Gastroesophageal sphincter (tissue), 4 donors: ENCODE measurements around the gene KCNMB2. TPM values are rescaled to one million over a fixed set of nuclear protein-coding genes. Genes with fewer than 3 reads are reported as not detected.
"Not testable (repeated sequence)": the region's sequence is repeated elsewhere in the genome, so short reads cannot be mapped to it uniquely, and the experiment has no call there.

Experiments
- ATAC-seq: fragments of 150-250 bp; one replicate; pipeline ENCODE4 v1.9.1; 2016; ENCODE audit warnings: mild to moderate bottlenecking, moderate library complexity
- H3K27ac ChIP-seq, 4 donors: fragments of 200-600 bp; sonication (generic) in 3 of 4; 1 replicate in 3 of 4; 2 replicates in 1 of 4; pipeline ENCODE4 v1.5.1; 2016 to 2019
- H3K27me3 ChIP-seq: fragments of 200-600 bp; sonication (generic); one replicate; pipeline ENCODE4 v1.5.1; 2019
- H3K36me3 ChIP-seq, 2 donors: fragments of 200-600 bp; sonication (generic); one replicate each; pipeline ENCODE4 v1.5.1; 2019; ENCODE audit warnings: control low read depth in 1 of 2
- H3K4me1 ChIP-seq, 3 donors: fragments of 200-600 bp; sonication (generic); 1 replicate in 2 of 3; 2 replicates in 1 of 3; pipeline ENCODE4 v1.5.1; 2016 to 2019; ENCODE audit warnings: control low read depth in 2 of 3
- H3K4me3 ChIP-seq, 2 donors: fragments of 200-600 bp; sonication (generic); one replicate each; pipeline ENCODE4 v1.5.1; 2019; ENCODE audit warnings: mild to moderate bottlenecking in 1 of 2, moderate library complexity in 1 of 2
- H3K9me3 ChIP-seq, 3 donors: fragments of 200-600 bp; sonication (generic); one replicate each; pipeline ENCODE4 v1.5.1; 2017 to 2019; ENCODE audit warnings: control low read depth in 2 of 3
- EP300 ChIP-seq: sonication (generic); formaldehyde crosslinking; IDR thresholded peaks from one replicate; pipeline ENCODE4 v1.6.1; 2017; ENCODE audit warnings: antibody characterized with exemption, mild to moderate bottlenecking
- POLR2A ChIP-seq, 2 donors: fragments of 450-650 bp; IDR thresholded peaks; one replicate each; pipeline ENCODE4 v1.6.1; 2017; ENCODE audit warnings: antibody characterized with exemption in 2 of 2, mild to moderate bottlenecking in 2 of 2, moderate library complexity in 1 of 2
- POLR2AphosphoS5 ChIP-seq: sonication (generic); formaldehyde crosslinking; IDR thresholded peaks from one replicate; pipeline ENCODE4 v1.6.1; 2017; ENCODE audit warnings: antibody characterized with exemption
- WGBS, 2 donors: methylation state at CpG; one replicate each; pipeline ENCODE4 v1.1.5; 2018; ENCODE audit warnings: low coverage in 1 of 2; 5-methylcytosine and 5-hydroxymethylcytosine counted together
- total RNA-seq, 4 donors: library from RNA; depleted of rRNA; stranded (reverse); fragments of >200 nt; gene quantifications; one replicate each; pipeline ENCODE4 v1.1.0, GENCODE V29; 2016
- TF ChIP-seq, protein P1 (sequence below), 4 experiments: fragments of 200-600 bp in 2 of 4; fragments of 450-650 bp in 2 of 4; sonication (generic) in 1 of 4; IDR thresholded peaks; one replicate each; pipeline ENCODE4 v1.5.1; 2017 to 2019; ENCODE audit warnings: antibody characterized with exemption in 4 of 4, mild to moderate bottlenecking in 2 of 4, moderate library complexity in 2 of 4

The KCNMB2 gene
- total RNA-seq, 4 donors from 2014 or later: 1.3 TPM; not detected in 3

DNA sequence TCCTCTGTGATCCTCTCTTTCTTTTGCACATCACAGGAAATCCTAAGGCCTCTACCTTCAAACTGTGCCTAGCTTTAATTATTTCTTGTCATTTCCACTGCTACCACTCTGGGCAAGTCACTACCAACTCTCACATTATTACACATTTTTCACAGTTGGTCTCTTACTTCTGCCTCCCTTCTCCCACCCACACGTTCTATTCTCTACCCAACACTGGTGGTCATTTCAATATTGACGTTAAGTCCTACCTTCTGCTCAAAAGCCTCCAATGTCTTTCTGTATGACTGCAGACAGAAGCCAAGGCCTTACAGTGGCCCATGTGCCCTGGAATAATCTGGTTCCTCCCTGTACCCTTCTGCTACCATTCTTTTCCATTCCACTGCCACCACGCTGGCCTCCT is 3.9 kb downstream of the KCNMB2 start:
- Histone ChIP-seq H3K27ac (no peak overlapping the region), H3K27me3 (no peaks in the 10 kb centered on the region), H3K4me1 (peaks cover 0 to 8% (median 0%) of the 10 kb centered on the region in 3 donors), H3K36me3 (no peaks in the 10 kb centered on the region), H3K4me3 (no peak overlapping the region), H3K9me3 (no peaks in the 10 kb centered on the region)
- 97 to 100% methylated on average over 2 to 3 of the region's 3 CpGs for WGBS, 2 donors
- no peak for ATAC-seq
- TF ChIP-seq POLR2A (IDR thresholded peaks at IDR 0.05) (no peak), POLR2AphosphoS5 (no peak), EP300 (no peak)
- TF ChIP-seq, protein P1, sequence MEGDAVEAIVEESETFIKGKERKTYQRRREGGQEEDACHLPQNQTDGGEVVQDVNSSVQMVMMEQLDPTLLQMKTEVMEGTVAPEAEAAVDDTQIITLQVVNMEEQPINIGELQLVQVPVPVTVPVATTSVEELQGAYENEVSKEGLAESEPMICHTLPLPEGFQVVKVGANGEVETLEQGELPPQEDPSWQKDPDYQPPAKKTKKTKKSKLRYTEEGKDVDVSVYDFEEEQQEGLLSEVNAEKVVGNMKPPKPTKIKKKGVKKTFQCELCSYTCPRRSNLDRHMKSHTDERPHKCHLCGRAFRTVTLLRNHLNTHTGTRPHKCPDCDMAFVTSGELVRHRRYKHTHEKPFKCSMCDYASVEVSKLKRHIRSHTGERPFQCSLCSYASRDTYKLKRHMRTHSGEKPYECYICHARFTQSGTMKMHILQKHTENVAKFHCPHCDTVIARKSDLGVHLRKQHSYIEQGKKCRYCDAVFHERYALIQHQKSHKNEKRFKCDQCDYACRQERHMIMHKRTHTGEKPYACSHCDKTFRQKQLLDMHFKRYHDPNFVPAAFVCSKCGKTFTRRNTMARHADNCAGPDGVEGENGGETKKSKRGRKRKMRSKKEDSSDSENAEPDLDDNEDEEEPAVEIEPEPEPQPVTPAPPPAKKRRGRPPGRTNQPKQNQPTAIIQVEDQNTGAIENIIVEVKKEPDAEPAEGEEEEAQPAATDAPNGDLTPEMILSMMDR (IDR thresholded peaks at IDR 0.05): no peak

DNA sequence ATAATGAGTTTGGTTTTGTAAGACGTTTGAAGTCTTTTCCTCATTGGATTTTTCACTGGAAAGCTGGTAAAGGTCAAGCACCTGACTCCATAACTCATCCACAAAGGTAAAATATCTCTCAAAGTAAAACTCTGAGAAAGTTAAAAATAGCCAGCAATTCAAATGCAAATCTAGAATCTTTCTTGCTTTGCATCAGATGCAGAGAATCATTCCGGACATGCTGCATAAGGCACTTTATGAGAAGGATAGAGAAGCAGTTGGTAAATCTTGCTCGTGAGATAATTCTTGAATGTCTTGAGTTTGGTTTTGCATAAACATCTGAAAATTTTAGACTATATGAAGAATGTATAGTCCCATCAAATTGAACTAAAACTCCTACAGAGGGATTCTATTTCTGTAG is 9.1 kb downstream of the KCNMB2 start:
- no peaks in the 10 kb centered on the region for H3K4me1 ChIP-seq
- no peak overlapping the region for H3K4me3 ChIP-seq
- 75 to 78% methylated on average over 3 of the region's 3 CpGs for WGBS, 2 donors
- H3K27me3 ChIP-seq: no peaks in the 10 kb centered on the region
- no peak for ATAC-seq
- H3K9me3 ChIP-seq: no peaks in the 10 kb centered on the region
- no peak overlapping the region for H3K27ac ChIP-seq
- TF ChIP-seq, protein P1 (IDR thresholded peaks at IDR 0.05): no peak
- TF ChIP-seq POLR2AphosphoS5: no peak
- no peaks in the 10 kb centered on the region for H3K36me3 ChIP-seq

- WGBS, 2 donors: 61 to 80% methylated on average over 1 of the region's 1 CpG
- TF ChIP-seq, protein P1 (IDR thresholded peaks at IDR 0.05): no peak
- no peak for TF ChIP-seq POLR2A (IDR thresholded peaks at IDR 0.05)
- TF ChIP-seq EP300: no peak
- TF ChIP-seq POLR2AphosphoS5: no peak
- no peak for ATAC-seq
- Histone ChIP-seq H3K27ac (no peak overlapping the region), H3K9me3 (no peaks in the 10 kb centered on the region), H3K27me3 (no peaks in the 10 kb centered on the region), H3K4me1 (no peaks in the 10 kb centered on the region), H3K4me3 (no peak overlapping the region), H3K36me3 (no peaks in the 10 kb centered on the region)
These were observed 9.8 kb downstream of the KCNMB2 start for GRCh38 chr3:178546079-178546478.

- not testable (repeated sequence) for H3K27ac ChIP-seq, ATAC-seq, H3K9me3 ChIP-seq, H3K27me3 ChIP-seq, H3K4me1 ChIP-seq, H3K36me3 ChIP-seq, H3K4me3 ChIP-seq
- 100% methylated on average over 1 to 3 of the region's 3 CpGs for WGBS, 2 donors
These were observed 13.2 kb downstream of the KCNMB2 start for GRCh38 chr3:178549426-178549825.

- TF ChIP-seq POLR2AphosphoS5: no peak
- TF ChIP-seq EP300: no peak
- TF ChIP-seq POLR2A (IDR thresholded peaks at IDR 0.05): no peak
- TF ChIP-seq, protein P1 (IDR thresholded peaks at IDR 0.05): no peak
- no peak overlapping the region for H3K27ac ChIP-seq
- no peak for ATAC-seq
- H3K9me3 ChIP-seq: no peaks in the 10 kb centered on the region
- no peaks in the 10 kb centered on the region for H3K27me3 ChIP-seq
- no peaks in the 10 kb centered on the region for H3K36me3 ChIP-seq
- H3K4me1 ChIP-seq: no peaks in the 10 kb centered on the region
- 28 to 29% methylated on average over 4 to 7 of the region's 7 CpGs for WGBS, 2 donors
- H3K4me3 ChIP-seq: peak overlapping the region in 1 of 2 donors; percentile 3
These were observed 15.7 kb downstream of the KCNMB2 start for GRCh38 chr3:178551916-178552321.

DNA sequence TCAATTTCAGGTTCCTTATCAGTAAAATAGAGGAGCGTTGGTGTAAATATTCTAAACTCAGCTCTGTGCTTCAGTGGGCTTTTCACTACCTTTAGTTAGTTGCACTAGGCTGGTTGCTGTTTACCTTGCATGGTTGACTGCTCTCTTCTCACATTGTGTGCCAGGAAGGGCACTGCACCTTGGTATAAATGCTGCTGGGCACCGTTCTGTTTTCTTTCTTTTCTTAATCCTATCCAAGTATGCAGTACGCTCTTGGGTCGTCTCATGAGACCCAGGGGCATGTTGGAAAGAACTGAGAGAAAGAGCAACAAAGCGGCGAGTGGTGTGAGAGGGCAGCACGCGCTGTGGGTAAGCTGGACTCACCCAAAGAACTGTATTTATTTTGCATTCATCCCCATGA is 22.4 kb downstream of the KCNMB2 start:
- Histone ChIP-seq H3K27me3 (no peaks in the 10 kb centered on the region), H3K9me3 (no peaks in the 10 kb centered on the region), H3K4me1 (no peaks in the 10 kb centered on the region), H3K4me3 (no peak overlapping the region), H3K36me3 (no peaks in the 10 kb centered on the region), H3K27ac (no peak overlapping the region)
- ATAC-seq: no peak
- no peak for TF ChIP-seq POLR2AphosphoS5
- TF ChIP-seq EP300: no peak
- TF ChIP-seq, protein P1 (IDR thresholded peaks at IDR 0.05): no peak
- no peak for TF ChIP-seq POLR2A (IDR thresholded peaks at IDR 0.05)
- 80 to 91% methylated on average over 5 to 8 of the region's 8 CpGs for WGBS, 2 donors
